B cell (primary cell): Measurements from ENCODE around the gene RGP1. TPM values are rescaled to one million over a fixed set of nuclear protein-coding genes. Genes with fewer than 3 reads are reported as not detected.
A peak's percentile ranks its signal among the peaks of the same experiment; 100 is the strongest.

Experiments
- ATAC-seq: fragments of 200-7000 bp; cut with Tn5 transposase; one replicate; pipeline ENCODE4 v1.10.0; 2021; ENCODE audit warnings: low read depth, mild to moderate bottlenecking, moderate number of reproducible peaks, moderate library complexity
- CTCF ChIA-PET: fragments of 350-600 bp; sonication (Branson Sonifier 250); formaldehyde crosslinking; loops from one replicate; lab custom pipeline; 2021; ENCODE audit warnings: antibody characterized with exemption, inconsistent platforms; lab: Charles Lee
- POLR2A ChIA-PET: fragments of 350-600 bp; sonication (Branson Sonifier 250); formaldehyde crosslinking; loops from one replicate; lab custom pipeline; 2021; ENCODE audit warnings: antibody characterized with exemption; lab: Charles Lee
- DNase-seq: peaks from one replicate; pipeline ENCODE4 v3.0.0; 2013
- H2AFZ ChIP-seq: 2 replicates; pipeline ENCODE4 v1.6.1; 2012; ENCODE audit warnings: mild to moderate bottlenecking, low read depth, low read length; ENCODE audit not compliant: insufficient read depth, poor library complexity, severe bottlenecking
- H3K27ac ChIP-seq, 2 donors: 1 replicate in 1 of 2; 2 replicates in 1 of 2; pipeline ENCODE4 v1.5.1; 2012 to 2013; ENCODE audit warnings: low read length in 2 of 2, mild to moderate bottlenecking in 2 of 2, moderate library complexity in 1 of 2
- H3K27me3 ChIP-seq, 4 experiments: fragments of 200-600 bp in 1 of 4; sonication (generic) in 1 of 4; replicated peaks in 1 of 4; 1 replicate in 2 of 4; 2 replicates in 2 of 4; pipeline versions ENCODE4 v1.6.1 to v1.7.0; 2013 to 2016; ENCODE audit warnings: low read length in 3 of 4, mild to moderate bottlenecking in 2 of 4, mixed read lengths in 1 of 4, moderate library complexity in 1 of 4; ENCODE audit not compliant: insufficient read depth in 4 of 4, control insufficient read depth in 3 of 4; ENCODE audit errors: control extremely low read depth in 1 of 4
- H3K36me3 ChIP-seq, 2 experiments: replicated peaks in 1 of 2; 1 replicate in 1 of 2; 2 replicates in 1 of 2; pipeline versions ENCODE4 v1.6.1 to v1.7.1; 2013; ENCODE audit warnings: low read length in 1 of 2; ENCODE audit not compliant: insufficient read depth in 2 of 2, control insufficient read depth in 1 of 2; ENCODE audit errors: control extremely low read depth in 1 of 2, extremely low read depth in 1 of 2
- H3K4me1 ChIP-seq, 2 donors: fragments of 200-600 bp in 1 of 2; sonication (generic) in 1 of 2; 1 replicate in 1 of 2; 2 replicates in 1 of 2; pipeline versions ENCODE4 v1.5.1 to v1.6.1; 2013 to 2017; ENCODE audit warnings: low read length in 2 of 2; ENCODE audit not compliant: control insufficient read depth in 2 of 2, insufficient read depth in 2 of 2
- H3K4me2 ChIP-seq: replicated peaks from 2 replicates; pipeline ENCODE3; 2012; ENCODE audit warnings: mild to moderate bottlenecking, low read depth, low read length; ENCODE audit not compliant: poor library complexity, severe bottlenecking
- H3K4me3 ChIP-seq, 5 experiments: fragments of 200-600 bp in 1 of 5; sonication (generic) in 1 of 5; 1 replicate in 3 of 5; 2 replicates in 2 of 5; pipeline versions ENCODE4 v1.5.1 to v1.7.0; 2011 to 2016; ENCODE audit warnings: low read length in 4 of 5, mild to moderate bottlenecking in 4 of 5, low read depth in 2 of 5, control low read depth in 1 of 5, moderate library complexity in 1 of 5; ENCODE audit not compliant: insufficient read depth in 1 of 5; ENCODE audit errors: control extremely low read depth in 1 of 5, extremely low read depth in 1 of 5
- H3K79me2 ChIP-seq: fragments of 200-600 bp; sonication (generic); one replicate; pipeline ENCODE4 v1.6.0; 2016; ENCODE audit warnings: low read length; ENCODE audit not compliant: control insufficient read depth, insufficient read depth
- H3K9ac ChIP-seq: fragments of 200-600 bp; sonication (generic); 2 replicates; pipeline ENCODE4 v1.6.1; 2017; ENCODE audit warnings: mild to moderate bottlenecking, low read length, moderate library complexity
- H3K9me3 ChIP-seq, 3 donors: one replicate each; pipeline versions ENCODE4 v1.6.1 to v1.7.1; 2013; ENCODE audit warnings: low read length in 2 of 3; ENCODE audit not compliant: control insufficient read depth in 2 of 3, insufficient read depth in 1 of 3; ENCODE audit errors: control extremely low read depth in 1 of 3
- H4K20me1 ChIP-seq: 2 replicates; pipeline ENCODE4 v1.6.0; 2012; ENCODE audit warnings: mild to moderate bottlenecking, low read length; ENCODE audit not compliant: insufficient read depth, control insufficient read depth, poor library complexity, severe bottlenecking
- H3K27ac Mint-ChIP-seq: one replicate; pipeline ENCODE4 v1.8.0; 2021; ENCODE audit warnings: mixed read lengths
- H3K27me3 Mint-ChIP-seq: one replicate; pipeline ENCODE4 v1.8.0; 2021; ENCODE audit warnings: mixed read lengths
- H3K4me1 Mint-ChIP-seq: one replicate; pipeline ENCODE4 v1.8.0; 2021; ENCODE audit warnings: mixed read lengths
- H3K4me3 Mint-ChIP-seq: one replicate; pipeline ENCODE4 v1.8.0; 2021; ENCODE audit warnings: mixed read lengths
- H3K9me3 Mint-ChIP-seq: one replicate; pipeline ENCODE4 v1.8.0; 2022; ENCODE audit warnings: mixed read lengths; ENCODE audit not compliant: insufficient read depth
- EZH2 ChIP-seq: IDR thresholded peaks from 2 replicates; pipeline ENCODE4 v1.6.1; 2012; ENCODE audit warnings: borderline replicate concordance, low read depth, mild to moderate bottlenecking, moderate library complexity, low read length; ENCODE audit not compliant: insufficient read depth, poor library complexity, severe bottlenecking
- WGBS: methylation state at CpG from one replicate; pipeline ENCODE4 v1.1.5; 2013; ENCODE audit warnings: missing lambda C conversion rate; ENCODE audit not compliant: insufficient coverage; 5-methylcytosine and 5-hydroxymethylcytosine counted together
- intact Hi-C: fragments of 100-400 bp; cut with micrococcal nuclease; formaldehyde crosslinking; loops from one replicate; pipeline ENCODE4 v1.10.0; 2022
- polyA plus RNA-seq: library from polyadenylated mRNA; depleted of rRNA; stranded (reverse); fragments of >200 nt; gene quantifications from 2 replicates; pipeline ENCODE4 v1.2.3, GENCODE V29; 2012
- total RNA-seq, 2 donors: library from RNA; stranded (reverse); fragments of 120-200 nt in 1 of 2; gene quantifications; 1 replicate in 1 of 2; 2 replicates in 1 of 2; pipeline versions ENCODE4 v1.2.3 to v1.2.4, GENCODE V29; 2013 to 2022
- TF ChIP-seq, protein P1 (sequence below): fragments of 200-600 bp; IDR thresholded peaks from one replicate; pipeline ENCODE4 v1.8.0; 2022; ENCODE audit warnings: antibody characterized with exemption, mild to moderate bottlenecking

RGP1 gene
- total and polyA plus RNA-seq, 2 donors (not counting 1 experiment from before 2014, with no cell fraction given), result 17.6 to 42.3 TPM

DNA sequence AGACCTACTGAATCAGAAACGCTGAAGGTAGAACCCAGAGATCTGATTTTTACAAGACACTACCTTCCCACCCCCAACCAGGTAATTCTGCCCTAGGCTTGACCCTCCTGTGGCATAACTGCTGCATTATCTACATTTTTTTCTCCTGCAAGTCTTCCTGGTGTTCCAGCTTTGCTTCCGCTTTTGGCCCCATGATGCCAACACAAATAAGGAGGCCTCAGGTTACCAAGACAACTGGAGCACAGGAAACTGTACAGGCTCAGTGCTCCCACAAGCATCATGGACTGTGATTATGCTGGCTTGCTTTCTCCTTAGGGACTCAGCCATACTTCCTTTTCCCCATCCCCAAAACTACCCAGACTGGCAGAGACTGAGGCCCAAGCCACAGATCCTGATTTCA is 11.6 kb downstream of the RGP1 start:
- Histone ChIP-seq H2AFZ (no peak overlapping the region), H3K27ac (peak overlapping the region in 1 of 2 donors; percentile 44), H3K4me1 (peaks cover 27 to 35% of the 10 kb centered on the region in 2 donors), H3K9ac (no peak overlapping the region), H3K36me3 (peaks cover 0 to 5% of the 10 kb centered on the region in 2 experiments), H3K79me2 (peaks cover 75% of the 10 kb centered on the region), H3K27me3 (no peaks in the 10 kb centered on the region), H3K4me3 (no peak overlapping the region), H3K9me3 (peaks cover 0 to 2% (median 0%) of the 10 kb centered on the region in 3 donors), H4K20me1 (peaks cover 15% of the 10 kb centered on the region), H3K4me2 (no peak overlapping the region)
- no peaks in the 10 kb centered on the region for H3K27me3 Mint-ChIP-seq
- TF ChIP-seq, protein P1, sequence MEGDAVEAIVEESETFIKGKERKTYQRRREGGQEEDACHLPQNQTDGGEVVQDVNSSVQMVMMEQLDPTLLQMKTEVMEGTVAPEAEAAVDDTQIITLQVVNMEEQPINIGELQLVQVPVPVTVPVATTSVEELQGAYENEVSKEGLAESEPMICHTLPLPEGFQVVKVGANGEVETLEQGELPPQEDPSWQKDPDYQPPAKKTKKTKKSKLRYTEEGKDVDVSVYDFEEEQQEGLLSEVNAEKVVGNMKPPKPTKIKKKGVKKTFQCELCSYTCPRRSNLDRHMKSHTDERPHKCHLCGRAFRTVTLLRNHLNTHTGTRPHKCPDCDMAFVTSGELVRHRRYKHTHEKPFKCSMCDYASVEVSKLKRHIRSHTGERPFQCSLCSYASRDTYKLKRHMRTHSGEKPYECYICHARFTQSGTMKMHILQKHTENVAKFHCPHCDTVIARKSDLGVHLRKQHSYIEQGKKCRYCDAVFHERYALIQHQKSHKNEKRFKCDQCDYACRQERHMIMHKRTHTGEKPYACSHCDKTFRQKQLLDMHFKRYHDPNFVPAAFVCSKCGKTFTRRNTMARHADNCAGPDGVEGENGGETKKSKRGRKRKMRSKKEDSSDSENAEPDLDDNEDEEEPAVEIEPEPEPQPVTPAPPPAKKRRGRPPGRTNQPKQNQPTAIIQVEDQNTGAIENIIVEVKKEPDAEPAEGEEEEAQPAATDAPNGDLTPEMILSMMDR, result no peak
- no peak for TF ChIP-seq EZH2
- no peak for ATAC-seq
- peaks cover 62% of the 10 kb centered on the region for H3K4me1 Mint-ChIP-seq
- no peaks in the 10 kb centered on the region for H3K9me3 Mint-ChIP-seq
- intact Hi-C loops, result no loop called here
- H3K4me3 Mint-ChIP-seq, result no peak overlapping the region
- DNase-seq, result no peak
- CTCF ChIA-PET, result interaction anchor here (0.8 to 7.7 kb wide), 7 partner anchors 15 to 118 kb away, joined by 3 to 56 read pairs (median 4); partner anchors contain the start of genes FAM221B, GBA2, RGP1 and TLN1
- POLR2A ChIA-PET, result no interaction called here
- peak overlapping the region; percentile 65 for H3K27ac Mint-ChIP-seq
- WGBS, result 39% methylated on average over 2 of the region's 2 CpGs

DNA sequence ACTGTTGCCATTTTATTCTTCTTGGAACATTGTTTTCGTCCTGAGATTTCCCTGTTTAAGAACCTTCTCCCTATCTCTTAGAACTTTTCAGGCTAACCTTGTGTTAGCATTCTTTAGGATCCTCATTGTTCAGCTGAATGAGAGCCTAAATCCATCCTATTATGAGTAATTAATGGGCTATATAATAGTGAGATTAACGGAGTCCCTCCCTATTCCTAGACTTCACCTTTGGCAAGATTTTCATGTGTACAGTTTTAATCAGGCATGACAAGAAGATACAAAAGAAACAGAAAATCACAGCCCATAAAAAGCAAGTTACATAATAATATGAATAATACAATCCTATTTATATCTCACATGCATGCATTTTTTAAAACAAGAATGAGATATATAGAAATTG is 14.1 kb downstream of the RGP1 start:
- no peak overlapping the region for H2AFZ ChIP-seq
- H3K9me3 ChIP-seq, result peaks cover 0 to 2% (median 0%) of the 10 kb centered on the region in 3 donors
- WGBS, result no CpG with 5 or more reads among the region's 2 CpGs
- peaks cover 46% of the 10 kb centered on the region for H3K4me1 Mint-ChIP-seq
- H3K27ac ChIP-seq, result no peak overlapping the region
- peaks cover 0 to 5% of the 10 kb centered on the region in 2 experiments for H3K36me3 ChIP-seq
- H3K4me3 Mint-ChIP-seq, result no peak overlapping the region
- ChIA-PET CTCF (interaction anchor here (0.7 to 1.8 kb wide), 3 partner anchors 25 to 684 kb away, joined by 3 to 6 read pairs (median 4); partner anchors contain the start of gene FANCG), POLR2A (no interaction called here)
- no peaks in the 10 kb centered on the region for H3K27me3 Mint-ChIP-seq
- H3K4me2 ChIP-seq, result no peak overlapping the region
- H3K9me3 Mint-ChIP-seq, result no peaks in the 10 kb centered on the region
- DNase-seq (no peak), ATAC-seq (no peak)
- intact Hi-C loops, result no loop called here
- TF ChIP-seq EZH2, result no peak
- TF ChIP-seq, protein P1, result no peak
- H3K4me3 ChIP-seq, result no peak overlapping the region
- H3K27me3 ChIP-seq, result no peaks in the 10 kb centered on the region
- peaks cover 30% of the 10 kb centered on the region for H4K20me1 ChIP-seq
- H3K4me1 ChIP-seq, result peaks cover 11 to 13% of the 10 kb centered on the region in 2 donors
- H3K9ac ChIP-seq, result no peak overlapping the region
- peaks cover 87% of the 10 kb centered on the region for H3K79me2 ChIP-seq
- no peak overlapping the region for H3K27ac Mint-ChIP-seq
